ENCODE measurements around the gene MAP4K5.

MAP4K5 gene

DNA sequence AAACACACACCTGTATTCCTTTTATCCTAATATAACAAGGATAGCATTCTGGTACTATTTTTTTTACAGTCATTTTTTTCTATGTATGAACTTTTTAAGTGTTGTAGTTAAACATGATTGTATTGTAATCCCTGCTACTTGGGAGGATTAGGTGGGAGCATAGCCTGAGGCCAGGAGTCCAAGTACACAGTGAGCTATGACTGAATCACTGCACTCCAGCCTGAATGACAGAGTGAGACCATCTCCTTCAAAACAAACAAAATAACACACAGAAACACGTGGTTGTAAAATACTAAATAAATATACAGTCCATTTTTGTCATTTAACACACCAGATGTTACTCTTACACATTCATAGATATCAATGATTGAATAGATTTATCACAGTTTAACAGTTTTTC, 56.9 kb downstream of the MAP4K5 start:
- no peak for DNase-seq

DNA sequence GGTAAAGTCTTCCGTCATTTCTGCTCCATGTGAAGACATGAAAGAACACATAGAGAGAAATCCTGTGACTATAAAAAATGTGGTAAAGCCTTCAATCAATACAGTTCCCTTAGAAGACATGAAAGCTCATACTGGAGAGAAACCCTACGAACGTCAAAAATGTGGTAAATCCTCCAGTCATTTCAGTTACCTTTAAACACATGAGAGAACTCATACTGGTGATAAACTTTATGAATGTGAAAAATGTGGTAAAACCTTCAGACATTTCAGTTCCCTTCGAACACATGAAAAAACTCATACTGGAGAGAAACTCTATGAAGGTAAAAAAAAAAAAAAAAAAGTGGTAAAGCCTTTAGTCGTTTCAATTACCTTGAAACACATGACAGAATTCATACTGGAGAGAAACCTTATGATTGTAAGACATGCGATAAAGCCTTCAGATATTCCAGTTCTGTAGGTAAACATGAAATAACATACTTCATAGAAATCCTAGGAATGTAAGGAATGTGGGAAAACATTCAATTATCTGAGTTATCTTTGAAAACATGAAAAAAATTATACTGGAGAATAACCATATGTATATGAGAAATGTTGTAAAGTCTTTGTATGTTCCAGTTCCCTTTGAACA, 60.4 kb downstream of the MAP4K5 start:
- no peak for DNase-seq

DNA sequence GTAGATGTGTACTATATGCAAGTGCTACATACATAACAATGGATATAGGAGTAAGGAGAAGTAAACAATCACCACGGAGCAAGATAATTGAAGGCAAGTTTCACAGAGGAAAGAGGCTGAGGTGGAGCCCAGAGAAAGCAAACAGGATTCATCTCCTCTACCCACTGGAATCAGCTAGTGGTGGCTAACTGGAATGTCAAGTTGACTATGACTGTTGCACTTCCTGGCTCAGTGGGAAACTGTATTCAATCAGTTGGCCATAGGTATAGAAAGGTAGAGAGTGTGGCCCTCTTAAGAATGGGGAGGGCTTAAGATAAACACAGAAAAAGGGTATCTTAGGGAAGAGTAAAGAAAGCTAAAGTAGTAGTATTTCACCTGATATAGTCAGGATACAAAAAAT, 62.4 kb downstream of the MAP4K5 start:
- no peak for DNase-seq

GRCh38 chr14:50462111-50462510, 70.3 kb downstream of the MAP4K5 start:
- no peak for DNase-seq

GRCh38 chr14:50453869-50454268, 78.5 kb downstream of the MAP4K5 start:
- no peak for DNase-seq

DNA sequence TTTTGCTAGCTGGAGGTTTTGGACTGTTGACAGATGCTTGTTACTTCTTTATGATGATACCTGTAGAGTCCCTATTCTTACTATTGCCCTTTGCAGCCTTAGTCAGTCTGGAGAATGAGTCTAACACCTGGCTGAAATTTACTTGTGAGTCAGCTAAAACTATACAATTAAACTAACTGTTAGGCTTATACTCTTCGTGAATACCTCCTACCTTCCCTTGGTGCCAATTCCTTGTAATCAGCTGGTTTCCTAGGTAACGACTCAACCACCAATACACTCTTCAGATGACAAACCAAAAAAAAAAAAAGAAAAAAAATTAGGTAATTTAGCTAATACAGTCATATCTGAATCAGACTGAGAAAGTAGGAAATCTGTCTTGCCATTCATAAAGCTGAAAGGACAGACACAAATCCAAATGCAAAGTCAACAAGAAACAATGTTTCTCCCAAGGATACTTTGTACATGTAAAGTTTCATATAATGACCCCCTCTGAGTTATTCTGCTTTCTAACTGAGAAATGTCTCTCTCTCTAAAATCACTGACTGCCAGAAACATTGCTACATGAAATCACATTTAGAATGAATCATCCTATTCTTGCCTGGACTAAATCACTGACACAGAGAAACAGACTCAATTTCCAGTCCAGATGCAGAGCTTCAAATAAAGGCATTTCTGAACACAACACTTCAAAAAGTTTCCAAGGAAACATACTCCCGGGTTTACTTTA, 79.2 kb downstream of the MAP4K5 start:
- no peak for DNase-seq

DNA sequence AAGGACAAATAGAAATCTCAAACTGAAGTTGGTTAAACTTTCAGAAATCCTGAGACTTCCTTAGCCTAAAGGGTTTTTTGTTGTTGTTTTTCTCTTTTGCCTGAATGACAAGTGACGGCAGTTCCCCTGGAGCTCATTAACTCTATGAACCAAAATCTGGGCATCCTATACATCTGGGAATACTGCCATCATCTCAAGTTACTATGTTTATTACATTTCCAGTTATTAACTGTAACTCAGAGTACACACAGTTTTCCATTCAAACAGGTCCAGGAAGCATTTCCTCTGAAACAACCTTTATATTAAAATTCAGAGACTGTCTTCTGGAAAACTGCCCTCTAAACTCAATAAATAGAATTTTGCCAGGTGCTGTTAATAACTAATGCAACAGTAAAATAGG, 80.1 kb downstream of the MAP4K5 start:
- DNase-seq = no peak

DNA sequence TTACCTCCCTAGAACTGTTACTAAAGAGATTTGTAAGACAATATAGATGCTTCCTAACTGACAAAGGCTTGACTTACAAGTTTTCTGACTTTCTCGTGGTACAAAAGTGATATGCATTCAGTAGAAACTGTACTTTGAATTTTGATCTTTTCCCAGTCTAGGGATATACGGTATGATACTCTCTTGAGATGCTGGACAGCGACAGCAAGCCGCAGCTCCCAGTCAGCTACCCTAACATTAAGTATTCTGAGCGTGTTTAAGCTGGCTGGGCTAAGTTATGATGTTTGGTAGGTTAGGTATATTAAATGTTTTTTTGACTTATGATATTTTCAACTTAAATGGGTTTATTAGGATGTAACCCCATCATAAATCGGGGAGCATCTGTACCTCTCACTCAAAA, 80.5 kb downstream of the MAP4K5 start:
- no peak for DNase-seq

- no peak for DNase-seq
These were observed 84.9 kb downstream of the MAP4K5 start for GRCh38 chr14:50447461-50447860.

GRCh38 chr14:50434528-50434927, 97.8 kb downstream of the MAP4K5 start:
- DNase-seq = no peak

DNA sequence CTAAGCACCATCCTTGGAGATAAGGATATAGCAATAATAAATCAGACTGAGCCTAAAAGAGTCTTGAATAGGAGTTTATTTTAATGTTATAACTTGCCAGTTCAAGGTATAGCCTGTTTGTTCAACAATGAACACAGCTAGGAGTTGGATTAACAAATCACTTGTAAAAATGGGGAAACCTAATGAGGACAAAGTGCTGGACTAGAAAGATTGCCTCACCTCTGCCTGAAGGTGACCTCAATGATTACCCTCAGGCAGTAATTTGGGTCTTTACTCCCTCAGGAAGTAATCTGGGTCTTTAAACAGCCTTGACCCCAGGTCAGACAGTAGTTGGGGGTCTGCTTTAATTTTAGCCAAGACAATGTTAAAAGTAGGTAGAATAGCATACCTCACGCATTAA, 100.2 kb downstream of the MAP4K5 start:
- no peak for DNase-seq

GRCh38 chr14:50425816-50426215, 106.6 kb downstream of the MAP4K5 start:
- DNase-seq = no peak

DNA sequence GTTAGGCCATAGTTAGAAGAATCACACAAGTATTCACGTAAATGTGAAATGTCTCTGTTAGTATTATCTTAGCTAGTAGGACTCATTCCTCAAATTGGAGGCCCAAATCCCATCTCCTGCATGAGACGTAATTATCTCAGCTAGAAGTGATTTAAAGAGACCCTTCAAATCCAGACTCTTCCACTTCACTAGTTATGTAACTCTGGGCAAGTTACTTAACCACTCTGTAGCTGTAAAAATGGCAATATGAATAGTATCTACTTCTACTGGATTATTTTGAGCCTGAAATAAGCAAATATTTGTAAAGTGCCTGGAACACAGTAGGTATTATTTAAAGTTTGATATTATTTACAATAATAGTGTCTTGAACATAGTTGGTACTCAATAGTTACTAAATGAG, 107.3 kb downstream of the MAP4K5 start:
- DNase-seq = no peak

DNA sequence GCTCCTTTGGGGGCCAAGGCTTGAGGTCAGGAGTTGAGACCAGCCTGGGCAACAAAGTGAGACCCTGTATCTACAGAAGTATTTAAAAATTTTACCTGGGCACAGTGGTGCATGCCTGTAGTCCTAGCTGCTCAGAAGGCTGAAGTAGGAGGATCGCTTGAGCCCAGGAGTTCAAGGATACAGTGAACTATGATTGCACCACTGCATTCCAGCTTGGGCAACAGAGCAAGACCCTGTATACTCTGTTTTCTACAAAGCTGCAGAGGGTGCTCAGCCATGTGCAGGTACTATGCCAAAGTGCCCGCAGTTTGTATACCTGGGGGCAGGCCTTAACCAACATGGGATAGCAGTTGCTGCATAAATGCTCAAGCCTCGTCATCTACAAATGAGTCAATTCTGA, 108.8 kb downstream of the MAP4K5 start:
- no peak for DNase-seq

- no peak for DNase-seq
These were observed 110.9 kb downstream of the MAP4K5 start for GRCh38 chr14:50421499-50421898.

- no peak for DNase-seq
These were observed 114.5 kb downstream of the MAP4K5 start for GRCh38 chr14:50417853-50418252.

- DNase-seq = no peak
These were observed 121.4 kb downstream of the MAP4K5 start for GRCh38 chr14:50410921-50411320.

GRCh38 chr14:50410071-50410470, 122.3 kb downstream of the MAP4K5 start:
- DNase-seq = no peak

GRCh38 chr14:50407111-50407812, 125.1 kb downstream of the MAP4K5 start:
- DNase-seq = no peak

DNA sequence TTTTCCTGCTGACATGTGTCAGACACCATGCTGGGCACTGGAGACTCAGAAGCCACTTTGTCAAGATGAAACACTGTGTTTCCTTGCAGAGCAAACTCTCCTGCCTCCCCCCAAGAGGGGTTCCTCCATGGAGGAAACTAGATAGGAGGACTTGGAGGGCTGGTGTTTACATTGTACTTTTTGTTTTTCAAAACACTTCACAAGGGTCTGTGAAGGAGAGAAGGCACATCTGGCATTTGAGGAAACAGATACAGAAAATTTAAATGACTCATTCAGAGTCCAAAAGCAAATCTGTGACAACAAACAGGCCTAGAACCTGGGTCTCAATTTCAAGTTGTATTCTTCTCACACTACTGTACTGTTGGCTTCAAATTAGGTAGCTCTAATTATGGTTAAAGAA, 128.9 kb downstream of the MAP4K5 start:
- no peak for DNase-seq

GRCh38 chr14:50402965-50403364, 129.4 kb downstream of the MAP4K5 start:
- DNase-seq = no peak

DNA sequence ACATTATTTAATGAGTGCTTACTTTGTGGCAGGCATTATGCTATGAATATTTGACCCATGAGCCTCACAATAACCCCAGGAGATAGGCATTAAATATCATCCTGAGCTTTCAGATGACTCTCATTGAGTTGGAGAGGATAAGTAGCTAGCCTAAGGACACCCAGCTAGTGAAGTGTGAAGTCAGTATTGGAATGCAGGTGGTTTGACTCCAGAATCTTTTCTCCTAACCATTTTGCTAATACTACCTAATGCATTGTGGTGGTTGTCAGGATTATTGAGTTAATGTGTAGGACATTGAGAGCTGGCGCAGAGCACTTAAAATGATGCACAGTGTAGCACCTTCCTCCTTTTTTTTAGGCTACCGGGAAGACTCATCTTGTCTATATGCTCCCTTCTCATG, 131.9 kb downstream of the MAP4K5 start:
- no peak for DNase-seq

DNA sequence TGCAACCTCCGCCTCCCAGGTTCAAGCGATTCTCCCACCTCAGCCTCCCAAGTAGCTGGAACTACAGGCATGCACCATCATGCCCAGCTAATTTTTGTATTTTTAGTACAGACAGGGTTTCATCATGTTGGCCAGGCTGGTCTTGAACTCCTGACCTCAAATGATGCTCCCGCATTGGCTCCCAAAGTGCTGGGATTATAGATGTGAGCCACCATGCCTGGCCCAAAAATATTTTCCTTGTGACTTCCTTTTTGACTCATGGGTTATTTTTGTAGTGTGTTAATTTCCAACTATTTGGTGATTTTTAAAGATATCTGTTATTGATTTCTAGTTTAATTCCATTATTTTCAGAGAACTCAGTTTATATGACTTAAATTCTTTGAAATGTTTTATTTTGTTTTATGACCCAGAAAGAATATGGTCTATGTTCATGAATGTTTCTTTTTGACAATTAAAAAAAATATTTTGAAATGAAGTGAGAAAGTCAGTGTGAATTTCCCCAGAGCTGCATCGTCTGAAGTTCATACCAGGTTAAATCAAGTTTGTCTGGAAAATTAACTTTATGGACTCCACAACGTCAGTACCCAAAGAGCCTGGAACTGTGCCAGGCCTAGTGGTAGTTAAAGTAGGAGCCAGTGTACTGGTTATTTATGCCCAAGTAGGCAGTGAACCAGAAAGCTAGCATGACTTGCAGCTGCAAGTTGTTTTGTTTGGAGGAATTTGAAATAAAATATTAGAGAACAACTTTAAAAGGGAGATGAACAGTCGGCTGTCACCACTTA, 132.9 kb downstream of the MAP4K5 start:
- DNase-seq = no peak

GRCh38 chr14:50398189-50398580, 134.2 kb downstream of the MAP4K5 start:
- DNase-seq = no peak

Data from activated CD4-positive, CD25-positive, alpha-beta regulatory T cell (primary cell).